Stimulated activated CD4-positive, alpha-beta T cell treated with anti-CD3 and anti-CD28 coated beads, Interleukin-1b, Interleukin-23, amount 100 ng/mL, for 1 hour (primary cell): Measurements from ENCODE around the gene HSPA1B.
"Not testable (repeated sequence)": the region's sequence is repeated elsewhere in the genome, so short reads cannot be mapped to it uniquely, and the experiment has no call there.

Experiments used
- DNase-seq, 2 donors: peaks; one replicate each; pipeline ENCODE4 v3.0.0-alpha.2; 2020; ENCODE audit warnings: low read depth in 2 of 2

The HSPA1B gene

DNA sequence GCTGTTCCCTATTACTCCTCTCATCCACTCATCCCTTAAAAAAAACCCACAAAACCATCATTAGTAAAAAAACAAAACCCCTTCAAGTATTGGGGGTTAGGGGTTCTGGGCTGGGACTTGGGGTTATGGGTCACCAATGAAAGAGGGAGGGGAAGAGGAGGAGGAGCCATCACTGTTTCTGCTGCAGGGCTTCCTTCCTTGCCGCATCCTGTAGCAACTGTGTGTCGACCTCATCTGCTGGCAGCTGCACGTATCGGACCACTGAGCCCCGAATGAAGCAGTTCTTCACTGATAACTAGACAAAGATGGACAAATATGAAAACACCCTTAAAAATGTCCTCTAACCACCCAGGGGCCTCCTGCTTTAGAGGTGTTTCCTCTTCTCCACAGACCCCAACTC lies 29.9 kb upstream of the HSPA1B start:
- DNase-seq: no peak

DNA sequence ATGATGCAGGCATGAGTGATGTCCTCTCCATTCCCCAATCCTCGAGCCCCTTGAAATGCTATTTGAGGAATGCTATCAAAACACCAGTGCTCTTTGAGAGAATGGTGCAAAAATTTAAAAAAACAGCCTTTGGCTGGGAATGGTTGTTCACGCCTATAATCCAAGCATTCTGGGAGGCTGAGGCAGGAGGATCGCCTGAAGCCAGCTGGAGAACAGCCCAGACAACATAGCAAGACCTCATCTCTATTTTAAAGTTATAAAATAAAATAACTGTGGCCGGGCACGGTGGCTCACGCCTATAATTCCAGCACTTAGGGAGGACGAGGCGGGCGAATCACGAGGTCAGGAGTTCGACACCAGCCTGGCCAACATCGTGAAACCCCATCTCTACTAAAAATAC lies 27.8 kb upstream of the HSPA1B start:
- DNase-seq: no peak

DNA sequence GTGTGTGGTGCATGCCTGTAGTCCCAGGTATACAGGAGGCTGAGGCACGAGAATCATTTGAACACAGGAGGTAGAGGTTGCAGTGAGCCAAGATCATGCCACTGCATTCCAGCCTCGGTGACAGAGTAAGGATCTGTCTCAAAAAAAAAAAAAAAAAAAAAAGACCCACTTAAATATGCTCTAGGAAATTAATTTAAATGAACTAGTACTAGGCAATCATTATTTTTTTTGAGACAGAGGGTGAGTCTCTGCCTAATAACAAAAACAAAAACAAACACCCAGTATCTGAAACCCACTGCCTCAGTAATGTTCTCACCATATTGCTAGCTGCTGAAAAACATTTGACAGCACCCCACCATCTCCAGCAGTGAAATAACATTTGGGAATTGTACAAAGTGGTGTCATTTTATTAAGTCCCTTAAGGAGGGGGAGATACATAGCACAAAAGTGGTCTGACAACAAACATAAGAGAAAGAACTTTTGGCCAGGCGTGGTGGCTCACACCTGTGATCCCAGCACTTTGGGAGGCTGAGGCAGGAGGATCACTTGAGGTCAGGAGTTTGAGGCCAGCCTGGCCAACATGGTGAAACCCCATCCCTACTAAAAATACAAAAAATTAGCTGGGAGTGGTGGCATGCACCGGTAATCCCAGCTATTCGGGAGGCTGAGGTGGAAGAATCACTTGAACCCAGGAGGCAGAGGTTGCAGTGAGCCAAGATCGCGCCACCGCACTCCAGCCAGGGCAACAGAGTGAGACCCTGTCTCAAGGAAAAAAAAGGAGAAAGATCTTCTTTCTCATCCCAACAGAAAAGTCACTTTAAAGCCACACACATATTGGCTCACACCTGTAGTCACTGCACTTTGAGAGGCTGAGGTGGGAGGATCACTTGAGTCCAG lies 26.3 kb upstream of the HSPA1B start:
- not testable (repeated sequence) for DNase-seq

DNA sequence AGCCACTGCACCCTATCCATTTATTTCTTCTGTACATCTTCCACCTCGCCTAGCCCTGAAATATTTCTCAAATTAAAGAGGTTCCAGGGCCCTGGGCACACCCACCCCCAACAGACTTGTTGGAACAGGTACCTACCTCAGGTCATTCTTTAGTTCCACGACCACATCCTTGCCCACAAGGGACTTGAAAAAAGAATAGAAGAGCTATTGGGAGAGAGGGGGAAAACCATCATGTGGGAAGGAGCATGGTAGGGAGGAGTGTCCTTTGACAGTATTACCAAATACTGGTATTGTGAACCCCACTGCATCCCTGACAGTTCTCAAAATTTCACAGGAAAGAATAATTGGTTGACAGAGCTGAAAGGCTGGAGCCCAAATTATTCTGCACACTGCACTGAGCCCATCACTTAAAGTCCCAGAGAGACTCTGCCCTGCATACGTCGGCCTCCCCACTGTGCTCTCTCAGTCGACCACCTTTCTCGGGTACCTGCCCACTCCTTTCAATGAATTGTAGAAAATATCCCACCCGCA lies 21.5 kb upstream of the HSPA1B start:
- no peak for DNase-seq

DNA sequence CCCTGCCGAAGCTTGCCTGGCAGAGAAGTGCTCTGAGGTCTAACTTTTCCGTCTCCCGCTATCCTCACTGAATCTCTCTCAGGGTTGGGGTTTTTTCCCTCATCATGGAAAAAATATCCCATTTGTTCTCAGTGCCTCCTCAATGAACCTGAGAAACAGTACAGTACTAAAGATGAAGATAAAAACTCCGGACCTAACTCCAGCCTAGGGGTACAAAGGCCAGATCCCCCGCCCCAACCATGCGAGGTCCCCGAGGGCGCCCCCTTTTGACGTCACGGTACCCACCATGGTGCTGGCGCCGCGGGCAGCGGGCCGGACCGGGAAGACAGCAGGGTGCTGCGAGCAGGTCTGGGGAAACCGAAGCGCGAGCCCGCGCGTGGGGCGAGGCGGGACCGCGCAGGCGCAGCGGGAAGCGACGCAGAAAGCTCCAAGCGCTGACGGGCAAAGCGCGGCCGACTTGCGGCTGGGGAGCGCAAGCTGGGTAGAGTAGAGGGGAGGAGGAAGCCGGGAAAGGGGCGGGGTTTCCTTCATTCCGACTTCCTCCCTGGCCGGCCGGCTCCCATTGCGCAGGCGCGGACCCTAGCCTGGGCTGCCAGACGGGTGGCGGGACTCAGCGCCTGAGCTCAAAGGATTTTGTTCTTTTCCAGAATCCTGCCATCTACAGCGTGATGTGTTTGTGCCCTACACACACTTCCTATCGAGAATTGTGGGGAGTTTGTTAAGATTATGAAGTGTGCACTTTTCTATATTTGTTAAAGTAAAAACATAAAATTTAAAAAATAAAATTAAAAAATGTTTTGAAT lies 20.9 kb upstream of the HSPA1B start, which contains the start of gene LSM2:
TSS of gene LSM2 (minus strand) at position 497 of the 803 bp plus-strand sequence. CDS start at position 288, 209 bp downstream.
- peak; percentile 94 to 98 for DNase-seq

DNA sequence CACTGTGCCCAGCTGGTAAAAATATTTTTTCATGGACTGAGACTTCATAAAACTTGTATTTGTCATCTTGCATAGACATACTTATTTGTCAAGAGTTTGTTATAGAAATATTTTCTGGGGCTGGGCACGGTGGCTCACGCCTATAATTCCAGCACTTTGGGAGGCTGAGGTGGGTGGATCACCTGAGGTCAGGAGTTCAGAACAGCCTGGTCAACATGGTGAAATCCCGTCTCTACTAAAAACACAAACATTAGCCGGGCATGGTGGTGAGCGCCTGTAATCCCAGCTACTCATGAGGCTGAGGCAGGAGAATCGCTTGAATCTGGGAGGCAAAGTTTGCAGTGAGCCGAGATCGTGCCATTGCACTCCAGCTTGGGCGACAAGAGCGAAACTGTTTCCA lies 18.9 kb upstream of the HSPA1B start:
- DNase-seq: not testable (repeated sequence)

DNA sequence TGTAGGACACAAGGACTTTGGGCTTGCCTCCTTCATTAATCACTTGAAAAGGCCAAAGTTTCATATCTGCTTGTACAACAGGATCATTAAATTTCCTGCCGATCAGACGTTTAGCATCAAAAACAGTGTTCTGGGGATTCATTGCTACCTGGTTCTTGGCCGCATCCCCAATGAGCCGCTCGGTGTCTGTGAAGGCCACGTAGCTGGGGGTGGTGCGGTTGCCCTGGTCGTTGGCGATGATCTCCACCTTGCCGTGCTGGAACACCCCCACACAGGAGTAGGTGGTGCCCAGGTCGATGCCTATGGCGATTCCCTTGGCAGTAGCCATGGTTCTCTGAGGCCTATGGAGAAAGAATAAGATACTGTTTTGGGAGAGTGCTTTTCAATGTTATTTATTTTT lies 15.9 kb upstream of the HSPA1B start:
- DNase-seq: no peak

DNA sequence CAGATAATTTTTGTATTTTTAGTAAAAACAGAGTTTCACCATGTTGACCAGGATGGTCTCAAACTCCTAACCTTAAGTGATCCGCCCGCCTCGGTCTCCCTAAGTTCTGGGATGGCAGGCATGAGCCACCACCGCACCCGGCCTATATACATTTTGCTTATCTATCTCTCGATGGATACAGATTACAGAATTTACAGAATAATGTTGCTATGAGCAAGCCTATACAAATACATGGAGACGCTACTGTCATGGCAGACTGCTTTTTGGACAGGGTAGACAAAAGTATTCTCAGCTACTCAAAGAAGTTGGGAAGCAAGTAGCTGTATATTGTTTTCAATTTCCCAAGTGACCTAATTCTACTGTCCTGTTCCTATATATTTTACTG lies 14.1 kb upstream of the HSPA1B start:
- no peak for DNase-seq

DNA sequence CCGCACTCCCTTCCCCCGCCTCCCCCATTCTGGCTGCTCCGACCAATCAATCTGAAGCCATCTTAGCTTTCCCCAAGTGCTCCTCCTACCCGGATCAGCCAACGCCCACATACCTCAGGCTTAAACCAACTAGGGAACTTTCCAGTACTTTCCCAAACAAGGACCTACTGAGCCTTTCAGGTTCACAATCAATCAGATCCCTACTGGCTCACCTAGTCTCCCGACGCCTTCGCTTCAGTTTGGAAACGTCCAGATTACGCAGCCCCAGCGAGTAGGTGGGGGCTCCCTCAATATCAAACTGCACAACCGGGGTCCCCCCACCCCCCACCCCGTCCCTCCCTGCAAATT lies 12.9 kb upstream of the HSPA1B start:
- DNase-seq: no peak

DNA sequence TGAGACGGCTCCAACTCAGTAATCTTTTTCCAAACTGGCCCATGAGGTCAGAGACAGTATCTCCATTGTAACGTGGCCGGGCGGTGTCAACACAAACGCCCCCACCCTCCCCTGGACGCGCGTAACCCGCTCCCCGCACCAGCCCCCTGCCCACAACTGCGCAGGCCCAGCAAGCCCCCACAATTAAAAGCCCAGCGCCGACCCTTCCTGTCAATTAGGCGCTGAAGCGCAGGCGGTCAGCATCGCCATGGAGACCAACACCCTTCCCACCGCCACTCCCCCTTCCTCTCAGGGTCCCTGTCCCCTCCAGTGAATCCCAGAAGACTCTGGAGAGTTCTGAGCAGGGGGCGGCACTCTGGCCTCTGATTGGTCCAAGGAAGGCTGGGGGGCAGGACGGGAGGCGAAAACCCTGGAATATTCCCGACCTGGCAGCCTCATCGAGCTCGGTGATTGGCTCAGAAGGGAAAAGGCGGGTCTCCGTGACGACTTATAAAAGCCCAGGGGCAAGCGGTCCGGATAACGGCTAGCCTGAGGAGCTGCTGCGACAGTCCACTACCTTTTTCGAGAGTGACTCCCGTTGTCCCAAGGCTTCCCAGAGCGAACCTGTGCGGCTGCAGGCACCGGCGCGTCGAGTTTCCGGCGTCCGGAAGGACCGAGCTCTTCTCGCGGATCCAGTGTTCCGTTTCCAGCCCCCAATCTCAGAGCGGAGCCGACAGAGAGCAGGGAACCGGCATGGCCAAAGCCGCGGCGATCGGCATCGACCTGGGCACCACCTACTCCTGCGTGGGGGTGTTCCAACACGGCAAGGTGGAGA lies 12.3 kb upstream of the HSPA1B start, which contains the start of the genes HSPA1A and HSPA1L:
TSS of gene HSPA1A (plus strand) at position 519 of the 814 bp plus-strand sequence. CDS start at position 733, 214 bp downstream.
TSS of gene HSPA1L (minus strand) at position 259 of the 814 bp plus-strand sequence. CDS start 3,311 bp downstream, outside the sequence.
- no peak for DNase-seq

DNA sequence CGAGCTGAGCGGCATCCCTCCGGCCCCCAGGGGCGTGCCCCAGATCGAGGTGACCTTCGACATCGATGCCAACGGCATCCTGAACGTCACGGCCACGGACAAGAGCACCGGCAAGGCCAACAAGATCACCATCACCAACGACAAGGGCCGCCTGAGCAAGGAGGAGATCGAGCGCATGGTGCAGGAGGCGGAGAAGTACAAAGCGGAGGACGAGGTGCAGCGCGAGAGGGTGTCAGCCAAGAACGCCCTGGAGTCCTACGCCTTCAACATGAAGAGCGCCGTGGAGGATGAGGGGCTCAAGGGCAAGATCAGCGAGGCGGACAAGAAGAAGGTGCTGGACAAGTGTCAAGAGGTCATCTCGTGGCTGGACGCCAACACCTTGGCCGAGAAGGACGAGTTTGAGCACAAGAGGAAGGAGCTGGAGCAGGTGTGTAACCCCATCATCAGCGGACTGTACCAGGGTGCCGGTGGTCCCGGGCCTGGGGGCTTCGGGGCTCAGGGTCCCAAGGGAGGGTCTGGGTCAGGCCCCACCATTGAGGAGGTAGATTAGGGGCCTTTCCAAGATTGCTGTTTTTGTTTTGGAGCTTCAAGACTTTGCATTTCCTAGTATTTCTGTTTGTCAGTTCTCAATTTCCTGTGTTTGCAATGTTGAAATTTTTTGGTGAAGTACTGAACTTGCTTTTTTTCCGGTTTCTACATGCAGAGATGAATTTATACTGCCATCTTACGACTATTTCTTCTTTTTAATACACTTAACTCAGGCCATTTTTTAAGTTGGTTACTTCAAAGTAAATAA lies 10.2 kb upstream of the HSPA1B start:
- not testable (repeated sequence) for DNase-seq

DNA sequence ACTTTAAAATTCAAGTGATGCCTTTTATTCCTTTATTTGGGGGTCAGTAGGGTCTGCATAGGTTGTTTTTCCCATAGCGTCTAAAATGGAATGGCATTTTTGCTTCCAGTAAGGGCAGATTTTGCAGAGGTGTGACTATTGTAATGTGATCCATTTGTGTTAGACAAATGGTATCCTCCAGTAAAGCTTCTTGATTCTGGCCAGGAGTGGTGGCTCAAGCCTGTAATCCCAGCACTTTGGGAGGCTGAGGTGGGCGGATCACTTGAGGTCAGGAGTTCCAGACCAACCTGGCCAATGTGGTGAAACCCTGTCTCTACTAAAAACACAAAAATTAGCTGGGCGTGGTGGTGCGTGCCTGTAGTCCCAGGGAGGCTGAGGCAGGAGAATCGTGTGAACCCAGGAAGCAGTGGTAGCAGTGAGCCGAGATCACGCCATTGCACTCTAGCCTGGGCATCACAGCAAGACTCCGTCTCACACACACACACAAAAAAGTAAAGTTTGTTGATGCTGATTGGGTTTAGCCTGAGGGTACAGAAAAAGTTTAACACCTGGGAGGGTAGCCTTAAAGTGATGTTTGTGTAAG lies 9.5 kb upstream of the HSPA1B start:
- not testable (repeated sequence) for DNase-seq

DNA sequence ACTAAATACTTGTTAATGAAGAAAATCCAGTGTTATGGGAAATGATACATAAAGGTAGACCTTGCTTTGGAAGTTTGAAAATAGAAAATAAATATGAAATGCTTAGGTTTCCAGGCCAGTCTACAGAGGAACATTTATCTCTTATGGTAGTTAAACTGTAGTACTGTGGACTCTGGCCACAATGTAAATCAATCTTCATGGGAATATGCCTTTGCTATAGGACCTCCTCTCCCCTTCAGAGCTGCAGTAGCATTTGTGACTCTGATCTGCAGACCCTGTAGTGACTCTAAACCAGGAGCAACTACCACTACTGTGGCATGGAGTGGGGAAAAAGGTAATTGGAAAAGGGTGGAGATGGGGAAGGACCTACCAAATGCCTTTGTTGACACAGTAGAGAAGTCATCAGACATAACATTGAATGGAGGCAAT lies 7.7 kb upstream of the HSPA1B start:
- DNase-seq: no peak

DNA sequence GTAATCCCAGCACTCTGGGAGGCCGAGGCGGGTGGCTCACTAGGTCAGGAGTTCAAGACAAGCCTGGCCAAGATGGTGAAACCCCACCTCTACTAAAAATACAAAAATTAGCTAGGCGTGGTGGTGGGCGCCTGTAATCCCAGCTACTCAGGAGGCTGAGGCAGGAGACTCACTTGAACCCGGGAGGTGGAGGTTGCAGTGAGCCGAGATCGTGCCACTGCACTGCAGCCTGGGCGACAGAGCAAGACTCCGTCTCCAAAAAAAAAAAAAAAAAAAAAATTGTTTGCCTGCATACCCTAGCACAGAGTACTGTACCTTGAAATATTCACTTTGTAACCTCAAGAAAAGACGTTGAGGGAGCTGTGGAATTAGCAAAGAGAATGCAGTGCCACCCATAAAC lies 7.1 kb upstream of the HSPA1B start:
- DNase-seq: not testable (repeated sequence)

DNA sequence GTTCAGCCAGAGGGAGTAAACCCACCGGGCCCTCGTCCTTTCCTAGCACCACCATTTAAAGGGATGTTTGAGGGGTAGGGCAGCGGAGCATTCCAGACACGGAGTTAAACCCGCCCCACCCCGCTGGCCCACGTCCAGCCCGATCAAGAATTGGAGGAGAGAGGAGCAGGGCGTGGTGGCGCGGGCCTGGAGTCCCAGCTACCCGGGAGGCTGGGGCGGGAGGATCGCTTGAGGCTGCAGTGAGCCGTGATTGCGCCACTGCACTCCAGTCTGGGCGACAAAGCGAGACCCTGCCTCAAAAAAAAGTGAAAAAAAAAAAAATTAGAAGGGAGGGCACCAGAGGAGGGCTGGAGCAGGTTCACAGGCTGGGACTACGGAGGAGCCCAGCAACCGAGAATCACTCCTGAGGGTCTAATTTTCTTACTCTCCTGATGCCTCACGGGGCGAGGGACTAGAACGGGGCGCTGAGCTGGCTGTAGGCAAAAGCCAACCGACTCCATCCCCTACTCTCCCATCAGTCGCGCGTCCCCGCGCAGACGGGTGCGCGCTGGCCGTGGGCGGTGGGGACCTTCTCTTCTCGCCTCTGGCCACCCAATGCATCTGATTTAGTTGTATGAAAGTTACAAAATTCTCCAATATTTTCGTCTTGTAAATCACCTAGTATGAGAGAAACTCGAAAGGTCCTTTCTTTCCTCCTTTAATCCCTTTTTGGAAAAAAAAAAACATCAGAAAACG lies 6.1 kb upstream of the HSPA1B start:
- DNase-seq: peak in 1 of 2 donors; percentile 54

DNA sequence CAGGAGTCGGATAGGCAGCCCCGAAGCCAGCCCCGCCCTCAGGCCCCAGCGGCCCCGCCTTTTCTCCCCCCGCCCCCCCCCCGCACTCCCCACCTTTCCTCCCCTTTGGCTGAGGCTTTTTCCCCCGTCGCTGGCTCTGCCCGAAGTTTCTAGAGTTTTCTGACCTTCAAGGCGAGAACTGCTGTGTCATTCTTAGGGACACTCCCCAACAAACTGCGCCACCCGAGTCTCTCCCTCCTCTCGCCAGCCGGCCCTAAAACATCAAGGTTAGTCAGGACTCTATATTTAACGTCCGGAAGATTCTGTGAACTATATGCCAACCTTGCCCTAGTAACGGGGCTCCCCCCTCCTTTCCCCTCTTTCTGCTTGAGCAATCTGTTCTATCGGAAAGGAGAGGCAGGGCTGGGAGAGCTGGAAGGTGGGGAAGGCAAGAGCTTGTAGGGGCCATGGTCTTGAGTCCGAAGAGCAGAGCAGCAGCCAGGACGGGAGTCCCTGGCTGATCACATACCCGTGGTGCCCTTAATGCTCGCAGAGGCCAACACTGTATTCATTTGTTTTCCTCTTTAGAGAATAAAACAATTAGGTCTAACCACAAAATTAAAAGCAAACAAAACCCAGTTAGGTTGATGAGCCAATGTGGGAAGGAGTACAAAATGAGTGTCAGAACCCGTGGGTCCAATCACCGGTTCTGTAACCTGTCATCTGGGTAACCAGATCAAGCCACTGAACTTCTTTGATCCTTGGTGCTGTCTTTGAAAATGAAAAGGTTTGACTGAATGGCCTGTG lies 5.3 kb upstream of the HSPA1B start:
- DNase-seq: no peak

DNA sequence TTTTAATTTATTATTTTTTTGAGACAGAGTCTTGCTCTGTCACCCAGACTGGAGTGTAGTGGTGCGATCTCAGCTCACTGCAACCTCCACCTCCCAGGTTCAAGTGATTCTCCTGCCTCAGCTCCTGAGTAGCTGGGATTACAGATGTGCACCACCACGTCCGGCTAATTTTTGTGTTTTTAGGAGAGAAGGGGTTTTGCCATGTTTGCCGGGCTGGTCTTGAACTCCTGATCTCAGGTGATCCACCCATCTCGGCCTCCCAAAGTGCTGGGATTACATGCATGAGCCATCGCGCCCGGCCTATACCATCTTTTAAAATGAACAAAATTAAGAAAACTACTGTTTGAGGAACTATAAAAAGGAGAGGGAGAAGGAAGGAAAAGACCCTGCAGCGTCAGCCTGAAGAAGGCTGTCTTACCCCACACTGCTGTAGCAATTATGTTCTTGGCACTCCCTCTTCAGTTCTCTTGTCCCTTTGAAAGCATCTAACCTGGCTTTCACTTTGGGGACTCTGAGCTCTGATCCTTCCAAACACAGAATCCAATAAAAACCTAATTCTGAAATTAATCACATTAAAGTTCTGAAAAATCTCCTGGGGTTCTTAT lies 3.8 kb upstream of the HSPA1B start:
- not testable (repeated sequence) for DNase-seq

DNA sequence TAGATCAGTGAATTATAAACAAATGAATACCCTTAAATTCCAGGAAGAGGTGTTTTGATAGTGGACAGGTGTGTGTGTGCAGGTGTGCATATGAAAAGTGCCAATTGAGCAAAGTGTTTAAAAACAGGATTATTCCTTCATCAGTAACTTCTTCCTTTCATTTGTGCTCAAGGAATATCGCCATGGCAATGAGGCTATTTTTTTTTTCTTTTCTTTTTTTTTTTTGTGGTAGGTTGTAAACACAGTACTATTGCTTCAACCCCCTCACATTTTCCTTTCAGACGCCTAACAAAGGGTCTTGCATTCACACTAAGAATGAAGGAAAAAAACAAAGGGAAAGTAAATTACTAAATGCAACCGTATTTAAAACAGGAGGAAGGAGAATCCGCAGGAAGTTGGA lies 2.0 kb upstream of the HSPA1B start:
- DNase-seq: no peak
